EL (cell line): ENCODE measurements around the gene CUL3.
"Not testable (repeated sequence)": the region's sequence is repeated elsewhere in the genome, so short reads cannot be mapped to it uniquely, and the experiment has no call there.

Experiments
- DNase-seq: peaks from one replicate; pipeline ENCODE4 v3.0.0-alpha.2; 2016

Gene CUL3

DNA sequence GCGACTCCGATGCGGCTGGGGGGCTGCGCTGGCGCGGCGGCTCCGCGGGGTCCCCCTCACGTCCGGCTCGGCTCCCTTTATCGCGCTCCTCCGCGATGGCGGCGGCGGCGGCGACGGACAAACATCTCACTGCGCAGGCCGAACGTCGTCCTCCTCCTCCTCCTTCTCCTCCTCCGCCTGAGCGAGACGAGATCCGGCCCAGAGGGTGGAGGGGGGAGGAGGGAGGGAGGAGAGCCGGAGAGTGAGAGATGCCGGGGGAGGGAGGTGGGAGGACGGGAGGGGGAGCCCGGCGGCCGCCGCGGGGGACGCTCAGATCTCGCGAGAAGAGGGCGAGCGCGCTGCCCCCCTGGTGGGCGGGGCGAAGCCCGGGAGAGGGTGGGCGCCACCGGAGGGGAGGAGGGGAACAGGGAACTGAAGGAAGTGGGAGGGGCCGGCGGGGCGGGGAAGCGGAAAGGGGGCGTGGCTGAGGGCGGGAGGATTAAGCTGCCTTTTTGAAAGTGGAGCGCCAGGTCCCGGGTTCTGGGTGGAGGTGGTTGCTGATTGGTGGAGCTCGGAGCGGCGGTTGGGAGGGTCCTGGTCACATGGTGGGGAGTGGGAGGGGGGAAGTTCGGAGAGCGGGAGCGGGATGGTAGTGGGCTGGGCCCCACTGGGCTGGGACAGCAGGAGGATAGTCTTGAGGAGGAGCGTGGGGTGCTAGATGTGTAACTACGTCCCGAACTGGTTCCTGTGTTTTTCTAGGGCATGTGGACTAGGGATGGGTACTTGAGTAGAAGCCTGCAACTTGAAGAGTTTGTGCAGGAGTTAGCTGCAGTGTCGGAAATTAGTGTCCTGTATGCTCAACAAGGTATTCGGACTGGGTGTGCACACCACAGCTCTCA, at the start of gene CUL3:
TSS of gene CUL3 (minus strand) at position 153 of the 878 bp plus-strand sequence. CDS start 354 bp downstream, outside the sequence.
- peak; percentile 98 for DNase-seq

DNA sequence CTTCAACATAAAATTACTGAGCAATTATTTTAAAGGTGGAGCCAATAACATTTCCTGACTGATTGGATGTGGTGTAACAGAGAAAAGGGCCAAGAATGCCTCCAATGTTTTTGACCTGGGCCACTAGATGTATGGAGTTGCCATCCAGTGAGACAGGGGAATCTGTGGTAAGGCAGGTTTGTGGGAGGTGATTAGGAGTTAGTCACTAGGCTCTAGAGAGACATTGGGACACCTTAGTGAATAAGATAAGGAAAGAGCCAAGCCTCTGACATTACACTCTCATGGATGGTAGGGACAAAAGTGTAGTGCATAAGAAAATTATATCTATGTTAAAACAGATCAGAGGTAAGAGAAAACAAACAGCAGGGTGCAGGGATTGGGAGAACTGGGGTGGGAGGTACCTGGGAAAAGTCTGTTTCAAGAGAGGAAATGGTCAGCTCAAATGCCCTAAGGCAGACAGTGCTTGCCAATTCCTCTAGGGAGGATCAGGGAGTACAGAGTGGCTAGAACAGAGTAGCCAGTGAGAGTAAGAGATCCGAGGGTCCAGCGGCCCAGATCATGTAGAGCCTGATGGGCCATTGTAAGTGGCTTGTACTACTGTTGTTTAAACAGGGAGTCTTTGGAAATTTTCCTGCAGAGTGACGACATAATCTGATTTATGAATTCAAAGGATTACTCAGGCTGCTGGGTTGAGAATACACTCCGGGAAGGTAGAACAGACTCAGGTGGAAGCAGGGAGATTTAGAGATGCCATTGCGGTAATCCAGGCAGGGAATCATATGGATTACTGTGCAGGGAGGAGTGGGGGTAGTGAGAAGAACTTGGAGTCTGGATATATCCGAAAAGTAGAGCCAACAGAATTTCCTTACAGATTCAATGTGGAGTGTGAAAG, 45.7 kb upstream of the CUL3 start:
- no peak for DNase-seq

GRCh38 chr2:224628416-224628815, 43.3 kb upstream of the CUL3 start:
- DNase-seq: no peak

GRCh38 chr2:224626735-224627134, 41.6 kb upstream of the CUL3 start:
- no peak for DNase-seq

GRCh38 chr2:224613543-224614286, 28.6 kb upstream of the CUL3 start:
- DNase-seq: no peak

GRCh38 chr2:224612578-224612977, 27.4 kb upstream of the CUL3 start:
- no peak for DNase-seq

DNA sequence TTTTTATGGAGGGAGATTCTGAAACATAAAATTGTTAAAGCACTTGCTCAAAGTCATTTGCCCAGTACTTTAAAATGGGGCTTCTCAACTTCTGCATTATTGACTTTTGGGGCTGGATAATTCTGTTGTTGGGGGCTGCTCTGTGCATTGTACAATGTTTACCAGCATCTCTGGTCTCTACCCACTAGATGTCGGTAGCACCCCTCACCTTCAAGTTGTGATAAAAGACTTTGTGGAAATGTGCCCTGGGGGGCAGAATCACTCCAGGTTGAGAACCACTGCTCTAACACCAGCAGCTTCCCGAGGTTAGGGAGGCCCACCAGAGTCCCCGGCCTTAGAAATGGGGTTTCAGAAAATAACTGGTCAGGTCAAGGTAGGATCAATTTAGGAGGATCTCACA, 26.8 kb upstream of the CUL3 start:
- no peak for DNase-seq

DNA sequence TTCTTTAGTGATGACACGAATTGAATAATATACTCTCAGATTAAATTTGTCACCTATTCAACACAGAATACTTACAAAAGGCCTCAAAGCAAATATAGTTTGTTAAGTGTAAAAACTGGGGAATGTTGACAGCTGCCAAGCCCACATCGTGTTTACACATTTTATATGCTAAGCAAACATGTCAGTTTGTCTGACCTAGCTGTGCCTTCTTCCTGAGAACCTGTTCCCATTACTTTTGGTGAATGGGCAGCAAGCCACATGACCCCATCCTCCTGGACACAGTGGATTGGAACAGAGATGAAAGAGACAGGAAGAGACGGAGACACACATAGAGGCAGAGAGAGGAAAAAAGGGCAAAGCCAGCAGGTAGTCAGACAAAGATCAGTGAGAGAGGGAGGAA, 22.9 kb upstream of the CUL3 start:
- no peak for DNase-seq

DNA sequence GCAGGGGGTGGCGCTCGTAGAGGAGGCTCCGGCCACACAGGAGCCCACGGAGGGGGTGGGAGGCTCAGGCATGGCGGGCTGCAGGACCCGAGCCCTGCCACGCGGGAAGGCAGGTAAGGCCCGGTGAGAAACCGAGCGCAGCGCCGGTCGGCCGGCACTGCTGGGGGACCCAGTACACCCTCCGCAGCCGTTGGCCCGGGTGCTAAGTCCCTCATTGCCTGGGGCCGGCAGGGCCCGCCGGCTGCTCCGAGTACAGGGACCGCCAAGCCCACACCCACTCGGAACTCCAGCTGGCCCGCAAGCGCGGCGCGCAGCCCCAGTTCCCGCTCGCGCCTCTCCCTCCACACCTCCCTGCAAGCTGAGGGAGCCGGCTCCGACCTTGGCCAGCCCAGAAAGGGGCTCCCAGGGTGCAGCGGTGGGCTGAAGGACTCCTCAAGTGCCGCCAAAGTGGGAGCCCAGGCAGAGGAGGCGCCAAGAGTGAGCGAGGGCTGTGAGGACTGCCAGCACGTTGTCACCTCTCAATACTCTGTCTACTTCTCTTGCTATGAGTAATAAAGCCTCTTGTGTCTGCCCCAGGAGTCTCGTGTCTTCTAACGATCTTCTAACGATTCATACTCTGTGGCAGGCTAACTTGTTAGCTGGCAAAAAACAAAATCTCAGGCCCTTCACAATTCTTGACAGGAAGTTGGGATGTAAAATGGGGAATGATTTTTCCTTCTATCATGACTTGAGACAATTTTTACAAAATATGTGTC, 18.8 kb upstream of the CUL3 start:
- DNase-seq: not testable (repeated sequence)

- DNase-seq: not testable (repeated sequence)
Measured at GRCh38 chr2:224602778-224603375, 17.7 kb upstream of the CUL3 start.

DNA sequence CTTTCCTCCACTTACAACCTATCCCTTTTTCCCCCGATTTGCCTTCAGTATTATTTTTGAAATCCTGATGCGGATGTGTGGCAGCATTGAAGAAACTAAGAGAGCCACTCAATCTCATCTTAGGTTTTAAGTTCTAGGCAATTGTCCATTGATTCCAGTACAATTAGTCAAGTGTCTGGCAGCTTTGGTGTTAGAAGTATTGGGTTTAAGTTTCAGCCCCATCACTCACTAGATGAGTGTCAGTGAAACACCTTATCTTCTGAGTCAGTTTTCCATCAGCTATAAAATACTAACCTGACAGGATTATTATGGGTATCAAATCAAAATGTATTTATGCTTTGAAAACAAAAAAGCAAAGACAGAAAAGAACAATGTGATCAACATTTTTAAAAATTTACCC, 16.8 kb upstream of the CUL3 start:
- no peak for DNase-seq

GRCh38 chr2:224598678-224599077, 13.5 kb upstream of the CUL3 start:
- no peak for DNase-seq

DNA sequence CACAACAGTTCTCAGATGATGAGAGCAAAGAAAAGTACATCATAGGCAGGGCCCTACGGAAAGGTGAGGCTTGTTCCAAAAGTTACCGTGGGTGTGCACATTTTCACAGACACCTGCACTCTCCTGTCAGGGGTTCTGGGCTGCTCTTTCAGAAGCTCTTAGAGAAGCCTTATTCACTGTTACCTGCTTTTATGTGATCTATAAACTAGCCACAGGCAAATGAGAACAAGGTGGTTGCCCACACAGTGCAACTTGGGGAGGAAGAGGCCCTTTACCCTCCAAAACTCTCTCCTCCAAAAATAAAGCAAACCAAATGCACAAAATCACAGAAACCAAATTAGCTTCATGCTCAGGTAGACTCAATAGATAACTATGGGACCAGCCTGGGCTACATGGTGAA, 11.1 kb upstream of the CUL3 start:
- no peak for DNase-seq

DNA sequence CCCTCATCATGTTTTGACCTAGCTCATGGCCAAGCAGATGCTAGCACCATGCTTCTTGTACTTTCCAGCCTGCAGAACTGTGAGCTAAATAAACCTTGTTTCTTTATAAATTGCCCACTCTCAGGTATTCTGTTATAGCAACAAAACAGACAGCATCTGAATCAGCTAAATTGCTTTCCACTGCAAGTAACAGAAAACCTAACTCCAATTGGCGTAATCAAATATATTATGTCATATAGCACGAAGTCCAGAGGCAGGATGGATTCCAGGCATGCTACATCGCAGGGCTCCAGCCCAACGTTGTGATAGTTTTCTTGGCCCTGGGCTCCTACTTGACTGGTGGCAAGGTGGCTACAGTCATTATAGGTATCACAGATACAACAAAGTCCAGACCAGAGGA, 10.4 kb upstream of the CUL3 start:
- DNase-seq: no peak

DNA sequence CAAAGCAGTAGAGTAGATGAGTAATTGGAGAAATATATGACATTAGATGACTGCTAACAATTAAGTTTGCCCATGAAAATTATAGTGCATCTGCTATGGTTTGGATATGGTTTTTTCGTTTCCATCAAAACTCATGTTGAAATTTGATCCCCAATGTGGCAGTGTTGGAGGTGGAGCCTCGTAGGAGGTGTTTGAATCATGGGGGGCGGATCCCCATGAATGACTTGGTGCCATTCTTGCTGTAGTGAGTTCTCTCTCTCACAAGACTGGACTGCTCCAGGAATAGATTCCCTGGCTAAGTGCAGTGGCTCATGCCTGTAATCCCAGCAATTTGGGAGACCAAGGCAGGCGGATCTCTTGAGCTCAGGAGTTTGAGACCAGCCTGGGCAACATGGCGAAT, 9.7 kb upstream of the CUL3 start:
- peak; percentile 28 for DNase-seq

- no peak for DNase-seq
Measured at GRCh38 chr2:224591220-224591619, 6.1 kb upstream of the CUL3 start.

DNA sequence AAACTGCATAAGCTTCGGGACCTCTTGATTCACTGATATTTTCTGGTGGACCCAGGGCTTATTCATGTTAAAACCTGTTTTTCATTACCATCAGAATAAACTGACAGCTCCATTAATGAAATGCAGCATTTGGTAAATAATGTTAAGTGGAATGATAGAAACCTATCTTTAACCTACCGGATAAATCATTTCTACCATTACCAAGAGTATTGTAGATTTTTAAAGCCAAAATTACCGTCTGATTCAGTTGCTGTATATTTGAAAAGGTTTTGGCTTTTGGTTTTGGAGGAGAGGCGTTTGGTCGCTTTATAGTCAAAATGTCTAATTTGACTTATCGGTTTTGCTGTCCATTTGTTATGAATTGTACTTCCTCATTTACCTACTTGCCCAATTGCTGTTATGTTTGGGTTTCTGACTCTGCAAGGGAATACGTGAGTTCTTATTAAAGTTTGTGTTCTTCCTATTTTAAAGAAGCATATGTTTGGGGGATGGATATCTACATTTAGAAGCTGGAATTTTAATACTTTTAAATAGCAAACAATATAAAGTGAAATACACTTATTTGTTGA, 1.0 kb upstream of the CUL3 start:
- DNase-seq: no peak

- peak; percentile 49 for DNase-seq
Measured at GRCh38 chr2:224584785-224585210, 365 bp downstream of the CUL3 start.

- DNase-seq: peak; percentile 49
Measured at GRCh38 chr2:224584111-224584784, 915 bp downstream of the CUL3 start.

DNA sequence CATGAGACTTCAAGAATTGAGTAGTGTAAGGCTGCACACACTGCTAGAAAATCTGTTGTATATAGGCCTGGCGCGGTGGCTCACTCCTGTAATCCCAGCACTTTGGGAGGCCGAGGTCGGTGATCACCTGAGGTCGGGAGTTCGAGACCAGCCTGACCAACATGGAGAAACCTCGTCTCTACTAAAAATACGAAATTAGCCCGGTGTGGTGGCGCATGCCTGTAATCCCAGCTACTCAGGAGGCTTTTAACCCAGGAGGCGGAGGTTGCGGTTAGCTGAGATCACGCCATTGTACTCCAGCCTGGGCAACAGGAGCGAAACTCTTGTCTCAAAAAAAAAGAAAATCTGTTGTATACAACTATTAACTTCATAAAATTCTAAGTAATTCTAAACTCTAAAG, 2.1 kb downstream of the CUL3 start:
- DNase-seq: not testable (repeated sequence)

- no peak for DNase-seq
Measured at GRCh38 chr2:224580248-224580647, 4.9 kb downstream of the CUL3 start.
